KOPT-K1 (cell line): Measurements from ENCODE around the gene SENP1.

Experiments used
- H3K27ac ChIP-seq: fragments of 200-600 bp; sonication (generic); 2 replicates; pipeline ENCODE4 v1.5.1; 2016; ENCODE audit warnings: antibody characterized with exemption, mild to moderate bottlenecking, low read depth, low read length; ENCODE audit not compliant: poor library complexity, severe bottlenecking
- H3K36me3 ChIP-seq: fragments of 200-600 bp; sonication (generic); 2 replicates; pipeline ENCODE4 v1.5.1; 2017; ENCODE audit warnings: antibody characterized with exemption, mild to moderate bottlenecking, low read length, moderate library complexity; ENCODE audit not compliant: insufficient read depth
- H3K9me3 ChIP-seq: fragments of 200-600 bp; sonication (generic); 2 replicates; pipeline ENCODE4 v1.5.1; 2017; ENCODE audit warnings: antibody characterized with exemption, low read length, mild to moderate bottlenecking; ENCODE audit not compliant: insufficient read depth, poor library complexity, severe bottlenecking

The SENP1 gene

DNA sequence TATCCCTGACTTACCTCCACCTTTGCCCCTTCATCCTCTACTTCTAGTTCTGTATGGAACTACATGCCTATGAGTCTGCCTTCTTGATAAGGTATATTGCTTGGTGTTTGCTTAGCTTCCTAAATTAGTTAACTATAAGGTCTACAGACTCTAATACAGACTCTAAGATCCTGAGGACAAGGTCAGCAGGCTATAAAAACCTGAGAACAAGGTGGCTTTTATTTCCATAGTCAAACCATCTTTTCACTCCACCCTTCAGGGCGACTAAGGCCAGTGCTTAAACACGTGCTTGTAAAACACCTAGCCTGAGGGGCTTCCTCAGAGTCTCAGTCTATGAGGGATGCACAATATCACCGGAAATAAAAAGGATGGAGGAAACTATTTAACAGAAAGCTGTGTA, 65.5 kb downstream of the SENP1 start:
- Histone ChIP-seq H3K36me3 (peaks cover 42% of the 10 kb centered on the region), H3K9me3 (no peaks in the 10 kb centered on the region), H3K27ac (no peak overlapping the region)

DNA sequence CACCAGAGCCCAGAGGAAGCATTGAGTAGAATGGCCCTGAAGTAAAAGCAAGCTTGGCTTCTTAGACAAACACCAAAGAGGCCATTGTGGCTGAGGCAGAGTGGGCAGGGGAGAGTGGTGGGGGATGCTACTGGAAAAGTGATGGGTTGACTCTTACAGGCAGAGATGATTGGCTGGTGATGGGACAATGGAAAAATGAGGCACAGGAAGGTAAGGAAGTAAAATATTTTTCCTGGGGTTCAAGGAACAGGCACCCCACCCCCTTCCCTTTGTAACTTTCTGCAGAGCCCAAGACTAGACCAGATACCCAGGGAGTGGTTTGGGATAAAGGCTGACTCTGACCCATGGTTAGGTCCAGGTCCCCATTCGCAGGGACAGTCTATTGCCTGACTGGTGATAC, 66.7 kb downstream of the SENP1 start:
- Histone ChIP-seq H3K36me3 (peaks cover 30% of the 10 kb centered on the region), H3K27ac (no peak overlapping the region), H3K9me3 (no peaks in the 10 kb centered on the region)

DNA sequence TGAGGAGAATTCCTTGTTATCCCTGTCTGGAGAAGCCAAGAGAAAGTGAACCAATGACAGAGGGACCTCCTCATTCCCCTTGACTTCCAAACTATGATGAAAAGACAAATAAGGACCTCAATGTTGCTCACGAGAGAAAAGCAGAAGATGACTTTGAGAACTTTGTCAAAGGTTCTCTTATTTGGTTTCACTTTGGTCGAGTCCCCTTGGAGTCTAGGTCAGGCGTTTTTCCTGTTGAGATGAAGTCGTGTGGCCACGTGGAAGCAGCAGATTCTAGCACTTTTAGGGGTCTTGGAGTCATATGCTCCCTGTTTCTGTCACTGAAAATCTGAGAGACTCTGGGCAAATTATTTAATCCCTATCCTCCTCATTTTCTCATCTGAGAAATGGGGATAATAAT, 67.8 kb downstream of the SENP1 start:
- Histone ChIP-seq H3K27ac (no peak overlapping the region), H3K9me3 (no peaks in the 10 kb centered on the region), H3K36me3 (peaks cover 19% of the 10 kb centered on the region)

DNA sequence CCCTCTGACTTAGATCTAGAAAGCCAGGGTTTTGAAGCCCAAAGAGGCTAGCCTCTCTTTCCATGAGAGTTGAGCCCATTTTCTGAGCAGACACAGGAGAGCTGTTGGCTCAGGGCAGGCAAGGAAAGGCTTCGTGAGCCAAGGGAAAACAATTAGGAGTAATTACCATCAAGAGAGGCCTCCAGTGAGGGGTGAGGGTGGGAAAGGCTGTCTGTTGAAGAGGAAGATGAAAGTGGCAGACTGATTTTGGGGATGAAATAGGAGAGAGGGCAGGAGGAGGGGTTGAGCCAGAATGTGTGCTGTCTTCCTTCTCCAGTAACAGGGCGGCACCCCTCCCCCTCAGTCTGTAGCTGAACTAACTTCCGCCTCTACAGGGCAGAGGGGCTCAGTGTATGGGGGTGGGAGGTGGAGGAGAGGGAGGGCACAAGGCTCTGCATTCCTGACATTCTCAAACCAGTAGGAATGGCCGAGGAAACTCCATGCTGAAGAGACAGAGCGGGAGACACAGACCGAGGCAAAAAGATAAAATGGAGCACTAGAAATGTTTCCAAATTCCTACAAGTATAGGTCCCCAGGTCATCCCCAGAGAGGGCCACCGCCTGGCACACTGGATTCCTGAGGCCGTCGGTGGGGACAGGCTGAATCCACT, 68.5 kb downstream of the SENP1 start:
- Histone ChIP-seq H3K27ac (no peak overlapping the region), H3K9me3 (no peaks in the 10 kb centered on the region), H3K36me3 (peaks cover 12% of the 10 kb centered on the region; the same call in 1 of the 2 replicates)

DNA sequence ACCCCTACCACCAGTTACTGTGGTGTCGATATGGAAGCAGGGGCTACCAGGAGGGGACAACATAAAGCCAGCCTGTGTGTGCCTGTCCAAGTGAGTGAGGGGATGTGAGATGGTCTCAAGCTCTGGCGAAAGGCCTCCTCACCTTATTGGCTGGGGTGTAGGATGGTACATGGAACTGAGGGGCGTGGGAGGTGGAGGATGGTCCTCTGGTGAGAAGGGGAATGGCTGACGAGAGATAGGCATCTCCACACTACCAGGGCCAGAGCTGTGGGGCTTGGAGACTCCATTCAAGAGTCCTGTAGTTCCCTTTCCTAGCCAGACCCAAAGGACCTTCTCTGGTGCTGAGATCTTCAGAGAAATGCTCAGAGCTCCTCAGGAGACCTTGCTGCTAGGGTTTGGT, 69.1 kb downstream of the SENP1 start:
- no peak overlapping the region for H3K27ac ChIP-seq
- peaks cover 7% of the 10 kb centered on the region; the same call in 1 of the 2 replicates for H3K36me3 ChIP-seq

DNA sequence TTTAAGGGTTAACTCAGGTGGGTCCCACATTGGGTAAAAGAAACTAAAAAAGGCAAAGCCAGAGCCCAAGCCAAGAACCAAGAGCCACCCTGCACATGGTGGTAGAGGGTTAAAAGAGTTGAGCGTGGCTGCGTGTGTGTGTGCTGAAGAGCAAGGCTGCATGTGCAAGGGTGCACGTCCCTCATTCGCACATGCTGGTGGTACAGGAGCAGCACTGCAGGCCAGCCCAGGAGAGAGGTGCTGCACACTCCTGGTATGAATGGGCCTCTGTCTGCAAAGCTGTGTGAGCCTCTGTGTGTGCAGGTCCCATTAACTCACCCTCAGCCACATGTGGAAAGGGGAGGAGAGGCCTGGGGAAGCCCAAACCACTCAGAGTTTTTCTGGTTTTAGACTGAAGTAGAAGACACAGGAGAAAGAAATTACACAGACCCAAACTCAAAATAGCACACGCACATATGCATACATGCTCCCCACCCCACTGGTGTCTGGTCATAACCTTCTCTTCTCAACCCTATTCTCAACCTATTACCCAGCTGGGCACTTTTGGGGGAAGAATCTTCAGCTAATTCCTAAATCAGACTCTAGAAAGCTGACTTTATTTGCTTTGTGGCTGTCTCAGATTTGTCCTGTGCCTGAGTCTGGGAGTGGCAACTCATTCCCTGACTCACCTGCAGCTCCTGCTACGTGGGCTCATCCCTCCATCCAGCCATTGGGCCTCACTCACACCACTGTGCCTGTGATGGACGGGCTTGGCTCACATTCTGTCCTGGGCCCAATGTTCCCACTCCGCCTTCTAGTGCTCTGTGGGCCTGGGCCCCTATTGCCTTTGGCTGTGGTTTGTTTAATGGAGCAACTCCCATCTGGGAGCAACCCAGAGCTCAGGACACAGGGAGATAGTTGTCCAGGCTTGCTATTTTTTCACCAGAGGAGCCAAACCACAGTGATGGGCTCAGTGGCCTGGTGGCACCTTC, 70.8 kb downstream of the SENP1 start:
- Histone ChIP-seq H3K36me3 (no peaks in the 10 kb centered on the region), H3K9me3 (no peaks in the 10 kb centered on the region), H3K27ac (no peak overlapping the region)

More for the DNA sequence above, 69.1 kb downstream of the SENP1 start:
- no peaks in the 10 kb centered on the region for H3K9me3 ChIP-seq

DNA sequence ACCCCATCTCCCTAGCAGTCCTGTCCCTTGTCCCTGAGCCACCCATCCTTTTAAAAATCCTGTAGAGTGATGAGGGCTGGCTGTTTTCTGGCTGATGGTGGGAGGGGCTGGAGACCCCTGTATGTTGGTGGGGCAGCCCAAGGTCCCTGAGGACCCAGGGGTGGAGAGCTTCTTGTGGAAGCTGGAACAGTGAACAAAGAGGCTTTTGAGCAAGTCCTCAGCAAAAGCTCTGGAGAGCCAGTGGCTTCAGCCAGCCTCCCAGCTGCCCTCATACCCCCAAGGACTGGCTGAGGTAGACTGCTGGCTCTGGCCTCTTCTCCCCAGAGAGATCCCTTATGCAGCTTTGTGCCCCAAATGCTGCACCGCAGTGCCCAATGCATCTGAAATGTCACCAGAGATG, 72.4 kb downstream of the SENP1 start:
- Histone ChIP-seq H3K36me3 (no peaks in the 10 kb centered on the region), H3K9me3 (no peaks in the 10 kb centered on the region), H3K27ac (no peak overlapping the region)

DNA sequence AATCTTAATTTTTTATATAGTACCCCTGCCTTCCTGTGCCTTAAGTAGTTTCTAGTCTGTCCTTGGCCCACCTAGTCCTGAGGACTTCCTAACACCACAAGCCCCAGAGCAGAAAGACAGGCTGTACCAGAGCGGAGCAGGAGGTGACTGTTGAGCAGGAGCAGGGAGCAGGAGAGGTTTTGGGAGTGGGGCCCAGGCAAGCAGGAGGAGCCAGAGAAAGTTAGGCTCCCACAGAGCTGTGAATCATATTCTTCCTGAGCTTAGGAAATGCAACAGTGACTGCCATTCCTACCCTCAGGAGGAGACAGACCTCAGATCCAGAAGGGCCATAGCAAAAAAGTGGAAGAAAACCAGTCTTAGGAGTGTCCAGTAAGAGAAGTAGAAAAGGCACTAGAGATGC, 73.3 kb downstream of the SENP1 start:
- Histone ChIP-seq H3K27ac (no peak overlapping the region), H3K9me3 (no peaks in the 10 kb centered on the region), H3K36me3 (no peaks in the 10 kb centered on the region)

DNA sequence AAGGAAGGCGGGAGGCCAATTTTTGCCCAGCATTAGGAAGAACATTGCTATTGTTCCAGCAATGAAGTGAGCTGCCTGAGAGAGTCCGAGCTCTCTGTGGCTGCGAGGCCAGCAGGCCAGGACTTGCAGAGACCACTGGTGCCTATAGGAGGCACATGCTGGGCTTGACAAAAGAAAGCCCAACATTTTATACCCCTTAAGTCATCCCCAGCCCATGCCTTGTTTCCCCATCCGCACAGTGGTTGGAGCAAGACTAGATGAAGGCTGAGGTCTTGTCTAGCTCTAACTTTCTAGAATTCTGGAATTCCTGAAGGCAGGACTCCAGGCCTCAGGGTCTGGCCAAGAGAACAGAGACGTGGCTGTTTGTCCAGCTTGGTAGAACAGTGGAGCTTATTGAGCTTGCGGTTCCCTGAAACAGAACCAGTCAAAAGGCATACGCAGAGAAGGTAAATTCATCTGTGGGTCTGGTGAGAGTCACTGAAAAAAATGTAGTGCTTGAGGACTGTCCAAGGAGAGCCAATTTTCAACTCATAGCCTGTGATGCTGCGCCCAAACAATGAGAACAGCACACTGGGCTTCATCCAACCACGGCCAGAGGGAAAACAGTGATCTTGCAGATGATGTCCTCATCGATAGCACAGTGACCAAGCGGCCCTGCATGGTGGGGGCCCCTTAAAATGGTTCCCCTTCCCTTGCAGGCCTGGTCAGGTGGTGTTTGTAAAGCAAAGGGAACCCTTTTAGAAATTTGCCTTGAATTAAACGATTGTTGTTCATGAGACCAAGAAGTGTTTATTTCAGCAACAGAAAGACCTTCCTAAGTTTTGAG, 74.5 kb downstream of the SENP1 start:
- Histone ChIP-seq H3K27ac (no peak overlapping the region), H3K36me3 (no peaks in the 10 kb centered on the region), H3K9me3 (no peaks in the 10 kb centered on the region)

DNA sequence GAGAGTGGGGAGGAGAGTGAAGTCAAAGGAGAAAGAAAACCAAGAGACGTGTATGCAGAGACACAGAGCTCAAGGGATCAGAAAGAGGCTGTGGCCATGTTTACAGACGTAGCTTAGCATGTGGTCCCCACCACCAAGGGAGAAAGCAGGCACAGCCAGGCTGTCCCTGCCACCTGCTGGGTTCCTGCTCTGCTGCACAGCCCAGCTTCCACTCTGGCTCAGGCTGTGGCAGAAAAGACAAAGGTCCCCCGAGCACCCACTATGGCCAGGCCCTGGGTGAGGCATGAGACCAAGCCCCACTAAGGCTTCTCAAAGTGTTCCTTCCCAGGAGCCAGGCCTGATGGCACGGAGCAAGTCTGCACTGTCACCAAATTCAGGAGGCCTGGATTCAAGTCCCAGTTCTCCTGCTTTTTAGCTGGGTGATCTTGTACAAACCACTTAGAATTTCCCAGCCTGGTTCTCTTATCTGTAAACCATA, 75.7 kb downstream of the SENP1 start:
- Histone ChIP-seq H3K36me3 (no peaks in the 10 kb centered on the region), H3K9me3 (no peaks in the 10 kb centered on the region), H3K27ac (no peak overlapping the region)

DNA sequence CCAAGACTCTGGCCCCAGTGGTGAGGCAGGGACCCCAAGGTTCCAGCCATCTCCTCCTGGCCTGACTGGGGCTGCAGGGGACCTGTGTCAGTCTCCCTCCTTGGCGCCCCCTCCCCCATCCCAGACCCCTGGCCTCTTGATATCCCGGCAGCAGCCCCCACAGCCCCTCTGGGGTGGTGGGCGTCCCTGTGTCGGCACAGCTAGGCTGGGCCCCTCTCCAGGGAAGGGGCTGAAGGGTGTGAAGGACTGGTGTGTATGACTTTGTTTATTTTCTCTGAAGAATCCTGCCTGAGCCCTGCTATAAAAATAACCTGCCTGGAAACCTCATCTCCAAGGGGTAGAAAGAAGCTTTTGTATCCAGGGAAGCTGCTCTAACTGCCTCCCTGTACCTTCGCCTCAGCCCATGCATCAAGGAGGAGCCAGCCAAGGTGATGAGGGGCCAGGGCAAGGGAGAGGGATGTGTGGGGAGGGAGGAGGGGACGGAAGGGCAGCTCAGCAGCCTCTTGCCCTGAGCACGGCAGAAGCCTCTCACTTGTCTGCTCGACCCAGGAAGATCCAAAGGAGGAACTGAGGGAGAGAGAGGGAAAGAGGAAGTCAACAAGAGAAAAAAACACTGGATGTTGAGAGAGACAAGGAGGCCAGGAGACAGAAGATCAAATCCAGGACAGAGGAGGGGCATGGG, 76.2 kb downstream of the SENP1 start:
- no peaks in the 10 kb centered on the region for H3K9me3 ChIP-seq
- H3K36me3 ChIP-seq: no peaks in the 10 kb centered on the region
- H3K27ac ChIP-seq: no peak overlapping the region

DNA sequence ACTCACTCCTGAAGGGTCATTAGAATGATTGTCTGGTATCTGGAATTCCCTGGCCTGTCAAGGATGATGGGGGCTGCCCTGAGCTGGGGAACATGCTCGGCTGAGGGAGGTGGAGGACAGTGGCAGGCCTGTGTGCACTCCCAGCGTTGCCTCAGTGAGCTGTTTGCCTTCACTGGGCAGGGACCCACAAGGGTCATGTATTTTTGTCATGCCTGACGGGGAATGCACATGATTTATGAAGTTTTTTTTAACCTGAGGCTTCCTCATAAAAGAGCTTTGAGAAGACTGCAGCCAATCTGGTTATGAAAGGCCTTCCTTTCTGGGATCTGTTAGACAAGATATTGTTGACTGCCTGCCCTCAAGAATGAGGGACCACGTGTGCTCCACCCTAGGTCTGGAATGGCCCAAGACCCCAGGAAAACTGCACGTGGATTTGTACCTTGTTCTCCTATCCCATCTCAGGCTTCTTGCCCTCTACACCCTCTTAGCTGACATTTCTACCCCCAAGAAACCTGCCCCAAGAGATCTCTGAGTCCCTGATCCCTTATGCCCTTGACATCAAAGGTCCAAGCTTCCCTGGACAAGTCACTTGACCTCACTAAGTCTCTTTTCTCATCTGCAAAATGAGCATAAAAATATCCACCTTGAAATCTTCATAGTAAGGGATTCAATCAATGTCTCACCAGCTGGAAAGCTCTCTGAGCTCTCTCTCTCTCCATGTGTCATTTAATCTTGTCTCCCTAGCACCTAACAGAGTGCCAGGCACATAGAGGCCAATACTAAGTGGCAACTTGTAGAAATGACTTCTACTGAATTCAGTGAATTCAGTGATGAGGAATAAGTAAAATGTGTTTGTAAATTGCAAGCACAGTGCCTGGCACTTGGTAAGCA, 77.1 kb downstream of the SENP1 start:
- H3K9me3 ChIP-seq: no peaks in the 10 kb centered on the region

DNA sequence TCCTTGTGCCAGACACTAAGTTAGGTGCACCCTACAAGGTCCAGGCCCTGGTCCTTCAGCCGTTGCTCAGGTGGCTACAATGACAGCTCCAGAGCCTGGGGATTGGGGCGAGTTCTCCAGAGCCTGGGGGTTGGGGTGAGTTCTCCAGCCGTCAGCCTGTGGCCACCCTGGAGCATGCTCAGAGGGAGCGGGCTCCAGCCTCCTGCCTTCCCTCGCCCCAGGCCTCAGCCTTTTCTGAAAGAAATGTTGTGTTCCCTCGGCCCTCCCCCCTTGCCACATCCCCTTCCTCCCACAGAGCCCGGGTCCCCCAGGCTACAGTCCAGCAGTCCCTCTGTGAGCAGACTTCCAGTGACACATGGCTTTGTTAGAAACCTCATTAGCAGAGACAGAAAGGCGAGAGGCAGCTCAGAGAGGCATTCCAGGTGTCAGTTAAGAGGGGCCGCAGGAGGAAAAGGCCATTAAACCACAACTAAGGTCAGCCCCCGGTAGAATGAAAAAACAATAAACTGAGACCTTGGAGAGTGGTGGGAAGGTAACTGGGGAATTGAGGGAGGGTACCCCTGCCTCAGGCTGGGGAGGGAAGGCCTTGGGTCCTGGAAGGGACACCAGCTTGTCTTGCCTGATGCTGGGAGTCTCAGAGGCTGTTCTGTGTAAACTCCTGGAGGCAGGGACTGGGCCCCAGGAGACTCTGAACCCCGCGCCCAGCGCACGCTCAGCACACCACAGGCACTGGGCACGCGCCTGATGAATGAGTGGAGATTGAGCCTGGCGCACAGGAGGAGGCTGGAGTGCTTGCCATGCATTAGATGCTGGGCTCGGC, 78.5 kb downstream of the SENP1 start:
- Histone ChIP-seq H3K36me3 (no peaks in the 10 kb centered on the region), H3K27ac (no peak overlapping the region), H3K9me3 (no peaks in the 10 kb centered on the region)

More for the DNA sequence above, 77.1 kb downstream of the SENP1 start:
- Histone ChIP-seq H3K36me3 (no peaks in the 10 kb centered on the region), H3K27ac (no peak overlapping the region)
